ENCODE measurements around the gene CDK17. TPM values are rescaled to one million over a fixed set of nuclear protein-coding genes. Genes with fewer than 3 reads are reported as not detected.
"Not testable (repeated sequence)": the region's sequence is repeated elsewhere in the genome, so short reads cannot be mapped to it uniquely, and the experiment has no call there.

The CDK17 gene
- total and polyA plus RNA-seq, 2 donors = 32.9 to 49.2 TPM

DNA sequence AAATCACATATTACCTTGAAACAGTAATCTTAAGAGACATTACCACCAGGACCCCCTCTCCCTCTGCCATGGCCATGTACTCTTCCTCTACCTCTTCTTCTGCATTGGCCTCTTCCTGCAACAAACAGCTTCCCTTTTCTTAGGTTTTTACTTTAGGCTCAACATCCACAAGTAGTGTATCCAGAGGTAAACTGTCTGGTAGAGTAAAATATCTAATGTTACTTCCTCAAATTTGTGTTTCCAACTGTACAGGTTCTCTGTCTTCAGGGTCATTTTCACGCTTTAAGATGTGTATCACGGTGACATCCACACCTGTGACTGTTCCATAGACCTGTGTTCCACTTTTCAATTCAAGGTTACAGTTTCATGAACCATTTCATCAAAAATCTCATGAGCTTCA lies 13.4 kb downstream of the CDK17 start:
- Histone ChIP-seq H3K9me3 (ENCODE audit: control insufficient read depth in 2 of 2, insufficient read depth in 1 of 2, low read length in 1 of 2) (peaks cover 0 to 2% of the 10 kb centered on the region in 2 donors), H3K27ac (ENCODE audit: low read depth in 1 of 2, low read length in 1 of 2) (peak overlapping the region in 1 of 2 donors; percentile 35), H3K4me1 (ENCODE audit: control insufficient read depth in 2 of 2, insufficient read depth in 2 of 2, low read length in 2 of 2) (peaks cover 5 to 17% of the 10 kb centered on the region in 2 donors), H3K4me3 (ENCODE audit: low read length in 2 of 2) (no peak overlapping the region), H3K36me3 (ENCODE audit: control insufficient read depth in 2 of 2, insufficient read depth in 2 of 2, low read length in 1 of 2) (no peaks in the 10 kb centered on the region), H3K27me3 (ENCODE audit: control insufficient read depth in 2 of 2, insufficient read depth in 1 of 2, low read length in 1 of 2) (no peaks in the 10 kb centered on the region)
- DNase-seq (ENCODE audit: low read depth in 6 of 9, low spot score in 9 of 9) = no peak
- WGBS = 48% methylated on average over 2 of the region's 2 CpGs

- H3K4me1 ChIP-seq (ENCODE audit: control insufficient read depth in 2 of 2, insufficient read depth in 2 of 2, low read length in 2 of 2) = peaks cover 5 to 17% of the 10 kb centered on the region in 2 donors
- H3K4me3 ChIP-seq (ENCODE audit: low read length in 2 of 2) = no peak overlapping the region
- no peak overlapping the region for H3K27ac ChIP-seq (ENCODE audit: low read depth in 1 of 2, low read length in 1 of 2)
- no peaks in the 10 kb centered on the region for H3K27me3 ChIP-seq (ENCODE audit: control insufficient read depth in 2 of 2, insufficient read depth in 1 of 2, low read length in 1 of 2)
- 97% methylated on average over 1 of the region's 1 CpG for WGBS
- peaks cover 0 to under 1% of the 10 kb centered on the region in 2 donors for H3K9me3 ChIP-seq (ENCODE audit: control insufficient read depth in 2 of 2, insufficient read depth in 1 of 2, low read length in 1 of 2)
- DNase-seq (ENCODE audit: low read depth in 6 of 9, low spot score in 9 of 9) = no peak
- no peaks in the 10 kb centered on the region for H3K36me3 ChIP-seq (ENCODE audit: control insufficient read depth in 2 of 2, insufficient read depth in 2 of 2, low read length in 1 of 2)
These were observed 16.2 kb downstream of the CDK17 start for GRCh38 chr12:96383991-96384390.

DNA sequence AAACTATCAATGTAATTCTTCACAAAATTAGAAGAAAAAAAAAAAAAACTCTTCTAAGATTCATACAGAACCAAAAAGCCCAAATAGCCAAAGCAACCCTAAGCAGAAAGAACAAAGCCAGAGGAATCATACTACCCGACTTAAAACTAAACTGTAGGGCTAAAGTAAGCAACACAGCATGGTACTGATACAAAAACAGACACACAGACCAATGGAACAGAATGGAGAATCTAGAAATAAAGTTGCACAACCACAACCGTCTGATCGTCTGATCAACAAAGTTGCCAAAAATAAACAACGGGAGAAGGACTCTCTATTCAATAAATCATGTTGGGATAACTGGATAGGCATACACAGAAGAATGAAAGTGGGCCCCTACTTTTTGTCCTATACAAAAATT lies 16.9 kb downstream of the CDK17 start:
- Histone ChIP-seq H3K4me1 (ENCODE audit: control insufficient read depth in 2 of 2, insufficient read depth in 2 of 2, low read length in 2 of 2) (peaks cover 5 to 17% of the 10 kb centered on the region in 2 donors), H3K9me3 (ENCODE audit: control insufficient read depth in 2 of 2, insufficient read depth in 1 of 2, low read length in 1 of 2) (no peaks in the 10 kb centered on the region), H3K4me3 (ENCODE audit: low read length in 2 of 2) (no peak overlapping the region), H3K36me3 (ENCODE audit: control insufficient read depth in 2 of 2, insufficient read depth in 2 of 2, low read length in 1 of 2) (no peaks in the 10 kb centered on the region), H3K27ac (ENCODE audit: low read depth in 1 of 2, low read length in 1 of 2) (no peak overlapping the region), H3K27me3 (ENCODE audit: control insufficient read depth in 2 of 2, insufficient read depth in 1 of 2, low read length in 1 of 2) (no peaks in the 10 kb centered on the region)
- 86% methylated on average over 4 of the region's 4 CpGs for WGBS
- DNase-seq (ENCODE audit: low read depth in 6 of 9, low spot score in 9 of 9) = no peak

DNA sequence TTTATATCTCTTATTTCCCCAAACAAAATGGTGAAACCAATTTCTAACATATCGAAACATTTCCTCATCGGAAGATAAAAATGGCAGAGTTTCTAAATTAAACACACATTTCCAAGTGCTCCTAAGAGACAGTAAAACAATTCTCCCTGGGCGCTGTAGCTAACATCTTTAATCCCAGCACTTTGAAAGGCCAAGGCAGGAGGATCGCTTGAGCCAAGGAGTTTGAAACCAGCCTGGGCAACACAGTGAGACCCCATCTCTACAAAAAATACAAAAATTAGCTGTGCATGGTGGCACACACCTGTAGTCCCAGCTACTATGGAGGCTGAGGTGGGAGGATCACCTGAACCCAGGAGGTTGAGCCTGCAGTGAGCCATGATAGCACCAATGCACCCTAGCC lies 20.5 kb downstream of the CDK17 start:
- H3K9me3 ChIP-seq (ENCODE audit: control insufficient read depth in 2 of 2, insufficient read depth in 1 of 2, low read length in 1 of 2); H3K27me3 ChIP-seq (ENCODE audit: control insufficient read depth in 2 of 2, insufficient read depth in 1 of 2, low read length in 1 of 2); H3K27ac ChIP-seq (ENCODE audit: low read depth in 1 of 2, low read length in 1 of 2); H3K36me3 ChIP-seq (ENCODE audit: control insufficient read depth in 2 of 2, insufficient read depth in 2 of 2, low read length in 1 of 2); DNase-seq (ENCODE audit: low read depth in 6 of 9, low spot score in 9 of 9); H3K4me1 ChIP-seq (ENCODE audit: control insufficient read depth in 2 of 2, insufficient read depth in 2 of 2, low read length in 2 of 2); H3K4me3 ChIP-seq (ENCODE audit: low read length in 2 of 2): not testable (repeated sequence)
- WGBS = 98% methylated on average over 4 of the region's 4 CpGs

- WGBS = 79% methylated on average over 1 of the region's 1 CpG
- Histone ChIP-seq H3K4me3 (ENCODE audit: low read length in 2 of 2) (no peak overlapping the region), H3K27ac (ENCODE audit: low read depth in 1 of 2, low read length in 1 of 2) (peak overlapping the region in 1 of 2 donors; percentile 42), H3K9me3 (ENCODE audit: control insufficient read depth in 2 of 2, insufficient read depth in 1 of 2, low read length in 1 of 2) (no peaks in the 10 kb centered on the region), H3K36me3 (ENCODE audit: control insufficient read depth in 2 of 2, insufficient read depth in 2 of 2, low read length in 1 of 2) (no peaks in the 10 kb centered on the region), H3K27me3 (ENCODE audit: control insufficient read depth in 2 of 2, insufficient read depth in 1 of 2, low read length in 1 of 2) (no peaks in the 10 kb centered on the region), H3K4me1 (ENCODE audit: control insufficient read depth in 2 of 2, insufficient read depth in 2 of 2, low read length in 2 of 2) (peaks cover 2% of the 10 kb centered on the region in 2 donors)
- DNase-seq (ENCODE audit: low read depth in 6 of 9, low spot score in 9 of 9) = no peak
These were observed 21.9 kb downstream of the CDK17 start for GRCh38 chr12:96378319-96378718.

- no peak overlapping the region for H3K27ac ChIP-seq (ENCODE audit: low read depth in 1 of 2, low read length in 1 of 2)
- no peak overlapping the region for H3K4me3 ChIP-seq (ENCODE audit: low read length in 2 of 2)
- no peaks in the 10 kb centered on the region for H3K9me3 ChIP-seq (ENCODE audit: control insufficient read depth in 2 of 2, insufficient read depth in 1 of 2, low read length in 1 of 2)
- DNase-seq (ENCODE audit: low read depth in 6 of 9, low spot score in 9 of 9) = no peak
- H3K4me1 ChIP-seq (ENCODE audit: control insufficient read depth in 2 of 2, insufficient read depth in 2 of 2, low read length in 2 of 2) = peaks cover 2% of the 10 kb centered on the region in 2 donors
- no peaks in the 10 kb centered on the region for H3K27me3 ChIP-seq (ENCODE audit: control insufficient read depth in 2 of 2, insufficient read depth in 1 of 2, low read length in 1 of 2)
- H3K36me3 ChIP-seq (ENCODE audit: control insufficient read depth in 2 of 2, insufficient read depth in 2 of 2, low read length in 1 of 2) = no peaks in the 10 kb centered on the region
These were observed 23.4 kb downstream of the CDK17 start for GRCh38 chr12:96376865-96377264.

GRCh38 chr12:96375841-96376604 lies 24.2 kb downstream of the CDK17 start:
- Histone ChIP-seq H3K36me3 (ENCODE audit: control insufficient read depth in 2 of 2, insufficient read depth in 2 of 2, low read length in 1 of 2) (no peaks in the 10 kb centered on the region), H3K9me3 (ENCODE audit: control insufficient read depth in 2 of 2, insufficient read depth in 1 of 2, low read length in 1 of 2) (no peaks in the 10 kb centered on the region), H3K4me3 (ENCODE audit: low read length in 2 of 2) (no peak overlapping the region), H3K27me3 (ENCODE audit: control insufficient read depth in 2 of 2, insufficient read depth in 1 of 2, low read length in 1 of 2) (no peaks in the 10 kb centered on the region), H3K4me1 (ENCODE audit: control insufficient read depth in 2 of 2, insufficient read depth in 2 of 2, low read length in 2 of 2) (peaks cover 2% of the 10 kb centered on the region in 2 donors), H3K27ac (ENCODE audit: low read depth in 1 of 2, low read length in 1 of 2) (no peak overlapping the region)
- WGBS = 96% methylated on average over 1 of the region's 1 CpG
- DNase-seq (ENCODE audit: low read depth in 6 of 9, low spot score in 9 of 9) = no peak

DNA sequence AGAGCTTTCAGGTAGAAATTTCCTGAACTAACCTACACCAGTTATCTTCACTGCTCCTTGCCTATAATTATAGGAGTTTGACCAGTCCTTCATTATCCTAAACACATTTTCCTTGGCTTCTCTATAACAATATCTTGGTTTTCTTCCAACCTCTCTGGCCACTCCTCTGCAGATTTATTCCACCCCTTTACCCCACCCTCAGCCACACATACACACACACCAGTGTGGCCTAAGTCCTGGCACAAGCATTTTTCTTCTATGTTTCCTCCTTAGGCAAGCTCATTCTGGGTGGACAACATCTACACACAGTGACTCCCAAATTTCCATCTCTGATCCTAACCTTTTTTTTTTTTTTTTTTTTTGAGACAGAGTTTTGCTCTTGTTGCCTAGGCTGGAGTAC lies 25.1 kb downstream of the CDK17 start:
- Histone ChIP-seq H3K27me3 (ENCODE audit: control insufficient read depth in 2 of 2, insufficient read depth in 1 of 2, low read length in 1 of 2) (no peaks in the 10 kb centered on the region), H3K36me3 (ENCODE audit: control insufficient read depth in 2 of 2, insufficient read depth in 2 of 2, low read length in 1 of 2) (no peaks in the 10 kb centered on the region), H3K4me3 (ENCODE audit: low read length in 2 of 2) (no peak overlapping the region), H3K9me3 (ENCODE audit: control insufficient read depth in 2 of 2, insufficient read depth in 1 of 2, low read length in 1 of 2) (no peaks in the 10 kb centered on the region), H3K4me1 (ENCODE audit: control insufficient read depth in 2 of 2, insufficient read depth in 2 of 2, low read length in 2 of 2) (peaks cover 2% of the 10 kb centered on the region in 2 donors), H3K27ac (ENCODE audit: low read depth in 1 of 2, low read length in 1 of 2) (no peak overlapping the region)
- no peak for DNase-seq (ENCODE audit: low read depth in 6 of 9, low spot score in 9 of 9)

DNA sequence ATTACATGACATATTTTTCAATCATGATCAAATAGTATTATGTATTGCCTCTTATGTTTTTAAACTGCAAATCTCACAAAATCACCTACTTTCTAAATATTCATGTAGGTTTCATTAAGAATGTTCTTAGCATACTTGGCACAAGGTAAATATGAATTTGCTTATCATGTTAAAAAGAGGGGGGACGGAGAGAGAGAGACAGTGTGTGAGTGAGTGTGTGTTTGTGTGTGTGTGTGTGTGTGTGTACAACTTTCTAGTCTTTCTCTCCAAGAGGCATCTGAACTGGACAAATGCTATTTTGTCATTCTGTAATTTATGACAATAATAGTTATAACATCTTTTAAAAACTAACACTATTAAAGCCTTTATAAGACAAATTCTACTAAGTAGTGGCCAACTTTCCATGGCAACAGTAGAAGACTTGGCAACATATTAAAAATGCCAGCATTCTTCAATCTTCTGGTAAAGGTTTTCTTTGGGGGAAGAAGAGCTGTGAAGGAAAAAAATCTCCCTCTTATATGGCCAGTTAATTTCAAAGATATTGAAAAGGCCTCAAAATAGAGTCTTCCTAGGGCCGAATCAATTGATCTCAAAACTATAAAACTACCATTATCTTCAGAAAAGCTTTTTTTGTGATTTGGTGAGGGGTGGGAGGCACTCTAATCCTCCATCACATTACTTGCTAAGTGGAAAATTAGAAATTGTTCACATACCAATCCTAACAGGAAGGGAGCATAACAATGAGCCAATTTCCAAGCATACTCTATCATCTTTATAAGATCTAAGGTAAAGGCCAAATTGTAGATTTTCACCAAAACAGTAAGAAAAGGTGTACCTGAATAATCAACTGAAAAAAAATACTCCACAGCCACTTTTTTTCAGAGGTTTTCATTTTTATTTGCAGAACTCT lies 28.2 kb downstream of the CDK17 start:
- Histone ChIP-seq H3K9me3 (ENCODE audit: control insufficient read depth in 2 of 2, insufficient read depth in 1 of 2, low read length in 1 of 2) (no peaks in the 10 kb centered on the region), H3K36me3 (ENCODE audit: control insufficient read depth in 2 of 2, insufficient read depth in 2 of 2, low read length in 1 of 2) (no peaks in the 10 kb centered on the region), H3K27me3 (ENCODE audit: control insufficient read depth in 2 of 2, insufficient read depth in 1 of 2, low read length in 1 of 2) (no peaks in the 10 kb centered on the region), H3K4me1 (ENCODE audit: control insufficient read depth in 2 of 2, insufficient read depth in 2 of 2, low read length in 2 of 2) (peaks cover 2 to 9% of the 10 kb centered on the region in 2 donors), H3K4me3 (ENCODE audit: low read length in 2 of 2) (no peak overlapping the region), H3K27ac (ENCODE audit: low read depth in 1 of 2, low read length in 1 of 2) (no peak overlapping the region)
- WGBS = 94% methylated on average over 2 of the region's 2 CpGs
- DNase-seq (ENCODE audit: low read depth in 6 of 9, low spot score in 9 of 9) = no peak
